IPS DF 4.7 (cell line): Measurements from ENCODE around the gene TOR4A.
"Not testable (repeated sequence)": the region's sequence is repeated elsewhere in the genome, so short reads cannot be mapped to it uniquely, and the experiment has no call there.

Experiments used
- DNase-seq: peaks from one replicate; pipeline ENCODE4 v3.0.0-alpha.2; 2013; ENCODE audit warnings: low spot score; ENCODE audit errors: extremely low read depth

Gene TOR4A

GRCh38 chr9:137237759-137238726, 39.5 kb upstream of the TOR4A start:
- no peak for DNase-seq

GRCh38 chr9:137239541-137240200, 37.9 kb upstream of the TOR4A start:
- DNase-seq: not testable (repeated sequence)

- no peak for DNase-seq
Observed at GRCh38 chr9:137240318-137240840, 37.1 kb upstream of the TOR4A start.

GRCh38 chr9:137240841-137241489, 36.6 kb upstream of the TOR4A start, which contains the start of gene TUBB4B:
Gene TUBB4B, plus strand, starts transcription at chr9:137241287. Its CDS starts 74 bp downstream, at chr9:137241361.
- DNase-seq: peak; percentile 100

- DNase-seq: no peak
Observed at GRCh38 chr9:137241490-137242268, 35.8 kb upstream of the TOR4A start.

GRCh38 chr9:137242269-137243203, 35.0 kb upstream of the TOR4A start:
- no peak for DNase-seq

- DNase-seq: not testable (repeated sequence)
Observed at GRCh38 chr9:137243266-137243625, 34.3 kb upstream of the TOR4A start.

GRCh38 chr9:137243626-137244485, 33.7 kb upstream of the TOR4A start:
- DNase-seq: no peak

- no peak for DNase-seq
Observed at GRCh38 chr9:137244486-137245449, 32.8 kb upstream of the TOR4A start.

- DNase-seq: no peak
Observed at GRCh38 chr9:137245450-137246421, 31.8 kb upstream of the TOR4A start.

GRCh38 chr9:137247135-137247915, 30.2 kb upstream of the TOR4A start:
- DNase-seq: no peak

- no peak for DNase-seq
Observed at GRCh38 chr9:137247916-137248175, 29.7 kb upstream of the TOR4A start.

- no peak for DNase-seq
Observed at GRCh38 chr9:137250329-137251193, 27.0 kb upstream of the TOR4A start.

GRCh38 chr9:137251194-137251461, 26.4 kb upstream of the TOR4A start, which contains the start of gene STPG3:
Gene STPG3, plus strand, starts transcription at chr9:137251286. Its CDS starts 1 bp downstream, at chr9:137251287.
- no peak for DNase-seq
